HG03066 (cell line): ENCODE results near the gene SPANXB1.
"Not testable (repeated sequence)": the region's sequence is repeated elsewhere in the genome, so short reads cannot be mapped to it uniquely, and the experiment has no call there.

Source experiments
- ATAC-seq: cut with Tn5 transposase; IDR thresholded peaks from one replicate; pipeline ENCODE4 v1.9.1; 2021; ENCODE audit warnings: low read depth; ENCODE audit not compliant: unreplicated experiment

Gene SPANXB1

GRCh38 chrX:141002568-141002967 lies at the start of gene SPANXB1:
SPANXB1 (plus strand) TSS chrX:141002594; CDS start chrX:141002694, 100 bp downstream.
- ATAC-seq, result not testable (repeated sequence)

GRCh38 chrX:140967036-140967435 lies 35.4 kb upstream of the SPANXB1 start:
- ATAC-seq, result no peak

- ATAC-seq, result no peak
These were observed 31.1 kb upstream of the SPANXB1 start for GRCh38 chrX:140971099-140971795.

- ATAC-seq, result no peak
These were observed 26.9 kb upstream of the SPANXB1 start for GRCh38 chrX:140975472-140975871.

GRCh38 chrX:140980271-140980670 lies 22.1 kb upstream of the SPANXB1 start:
- ATAC-seq, result no peak

- ATAC-seq, result no peak
These were observed 18.7 kb upstream of the SPANXB1 start for GRCh38 chrX:140983730-140984129.

- not testable (repeated sequence) for ATAC-seq
These were observed 2.8 kb downstream of the SPANXB1 start for GRCh38 chrX:141005243-141005642.

GRCh38 chrX:141044246-141044645 lies 41.9 kb downstream of the SPANXB1 start:
- not testable (repeated sequence) for ATAC-seq

- ATAC-seq, result not testable (repeated sequence)
These were observed 47.5 kb downstream of the SPANXB1 start for GRCh38 chrX:141049878-141050277.

GRCh38 chrX:141052098-141052497 lies 49.7 kb downstream of the SPANXB1 start:
- not testable (repeated sequence) for ATAC-seq
